DOHH2 (cell line): ENCODE data around the gene PRND.
A peak's percentile ranks its signal among the peaks of the same experiment; 100 is the strongest.

ENCODE experiments used
- H3F3A ChIP-seq: fragments of 200-600 bp; sonication (generic), shearing (Covaris generic); 2 replicates; pipeline ENCODE4 v1.6.0; 2016; ENCODE audit warnings: antibody characterized with exemption, mild to moderate bottlenecking; ENCODE audit not compliant: control insufficient read depth, insufficient read depth
- H3K27ac ChIP-seq: fragments of 200-600 bp; sonication (generic); 2 replicates; pipeline ENCODE4 v1.5.1; 2014; ENCODE audit warnings: low read depth, mild to moderate bottlenecking, low read length, moderate library complexity
- H3K27me3 ChIP-seq: fragments of 200-600 bp; sonication (generic); 2 replicates; pipeline ENCODE4 v1.6.1; 2014; ENCODE audit warnings: mild to moderate bottlenecking, low read length, mixed read lengths; ENCODE audit not compliant: control insufficient read depth
- H3K36me3 ChIP-seq: fragments of 200-600 bp; sonication (generic); 2 replicates; pipeline ENCODE4 v1.6.1; 2014; ENCODE audit warnings: mild to moderate bottlenecking, low read length, moderate library complexity, mixed read lengths; ENCODE audit not compliant: control insufficient read depth
- H3K4me1 ChIP-seq: fragments of 200-600 bp; sonication (generic); 2 replicates; pipeline ENCODE4 v1.6.1; 2014; ENCODE audit warnings: mild to moderate bottlenecking, low read length, mixed read lengths; ENCODE audit not compliant: control insufficient read depth
- H3K4me2 ChIP-seq: fragments of 200-600 bp; sonication (generic); 2 replicates; pipeline ENCODE4 v1.6.0; 2014; ENCODE audit warnings: mild to moderate bottlenecking, low read length, moderate library complexity
- H3K4me3 ChIP-seq: fragments of 200-600 bp; sonication (generic); 2 replicates; pipeline ENCODE4 v1.5.1; 2014; ENCODE audit warnings: mild to moderate bottlenecking, low read length, mixed read lengths
- H3K79me2 ChIP-seq: fragments of 200-600 bp; sonication (generic); 2 replicates; pipeline ENCODE4 v1.6.1; 2014; ENCODE audit warnings: mild to moderate bottlenecking, low read length, mixed read lengths; ENCODE audit not compliant: control insufficient read depth
- H3K9me2 ChIP-seq: fragments of 200-600 bp; sonication (generic); replicated peaks from 2 replicates; pipeline ENCODE4 v1.6.1; 2014; ENCODE audit warnings: mild to moderate bottlenecking, low read length, mixed read lengths; ENCODE audit not compliant: control insufficient read depth
- H3K9me3 ChIP-seq: fragments of 200-600 bp; sonication (generic); 2 replicates; pipeline ENCODE4 v1.6.1; 2014; ENCODE audit warnings: antibody characterized with exemption, low read length, mixed read lengths; ENCODE audit not compliant: control insufficient read depth, insufficient read depth
- H4K20me1 ChIP-seq: fragments of 200-600 bp; sonication (generic); 2 replicates; pipeline ENCODE4 v1.6.0; 2014; ENCODE audit warnings: low read depth, mild to moderate bottlenecking, antibody characterized with exemption, low read length, moderate library complexity; ENCODE audit not compliant: control insufficient read depth, insufficient read depth
- EZH2phosphoT487 ChIP-seq: fragments of 200-600 bp; sonication (generic); IDR thresholded peaks from 2 replicates; pipeline ENCODE4 v1.6.1; 2017; ENCODE audit warnings: borderline replicate concordance, mild to moderate bottlenecking, antibody characterized with exemption, low read length, moderate library complexity, mixed read lengths
- TF ChIP-seq, protein P1 (sequence below): fragments of 200-600 bp; sonication (generic); IDR thresholded peaks from one replicate; pipeline ENCODE4 v1.5.1; 2014; ENCODE audit warnings: antibody characterized with exemption, mild to moderate bottlenecking, low read depth, low read length; ENCODE audit not compliant: poor library complexity, severe bottlenecking

PRND gene

DNA sequence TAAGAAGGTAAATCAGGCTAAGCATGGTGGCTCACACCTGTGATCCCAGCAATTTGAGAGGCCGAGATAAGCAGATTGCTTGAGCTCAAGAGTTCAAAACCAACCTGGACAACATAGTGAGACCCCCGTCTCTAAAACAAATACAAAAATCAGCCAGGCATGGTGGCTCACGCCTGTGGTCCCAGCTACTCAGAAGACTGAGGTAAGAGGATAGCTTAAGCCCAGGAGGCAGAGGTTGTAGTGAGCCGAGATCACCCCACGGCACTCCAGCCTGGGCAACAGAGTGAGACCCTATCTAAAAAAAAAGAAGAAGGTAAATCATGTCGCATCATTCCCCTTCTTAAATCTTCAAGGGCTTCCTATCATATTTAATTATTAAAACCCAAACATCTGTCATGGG, 39.0 kb upstream of the PRND start:
- H3K9me3 ChIP-seq = no peaks in the 10 kb centered on the region
- no peaks in the 10 kb centered on the region for H3K9me2 ChIP-seq
- peaks cover 43% of the 10 kb centered on the region for H3K4me1 ChIP-seq
- 0 out of 2 replicates have a peak, but pooled peaks cover 4% of the 10 kb centered on the region for H3F3A ChIP-seq
- H3K36me3 ChIP-seq = peaks cover 7% of the 10 kb centered on the region
- no peak overlapping the region for H3K4me3 ChIP-seq
- peak overlapping the region; percentile 12; the same call in 1 of the 2 replicates for H3K27ac ChIP-seq
- peak overlapping the region; percentile 39; the same call in 1 of the 2 replicates for H3K4me2 ChIP-seq
- H4K20me1 ChIP-seq = peaks cover 5% of the 10 kb centered on the region
- H3K79me2 ChIP-seq = peaks cover 16% of the 10 kb centered on the region
- H3K27me3 ChIP-seq = peaks cover 3% of the 10 kb centered on the region; the same call in 1 of the 2 replicates
- TF ChIP-seq, protein P1, sequence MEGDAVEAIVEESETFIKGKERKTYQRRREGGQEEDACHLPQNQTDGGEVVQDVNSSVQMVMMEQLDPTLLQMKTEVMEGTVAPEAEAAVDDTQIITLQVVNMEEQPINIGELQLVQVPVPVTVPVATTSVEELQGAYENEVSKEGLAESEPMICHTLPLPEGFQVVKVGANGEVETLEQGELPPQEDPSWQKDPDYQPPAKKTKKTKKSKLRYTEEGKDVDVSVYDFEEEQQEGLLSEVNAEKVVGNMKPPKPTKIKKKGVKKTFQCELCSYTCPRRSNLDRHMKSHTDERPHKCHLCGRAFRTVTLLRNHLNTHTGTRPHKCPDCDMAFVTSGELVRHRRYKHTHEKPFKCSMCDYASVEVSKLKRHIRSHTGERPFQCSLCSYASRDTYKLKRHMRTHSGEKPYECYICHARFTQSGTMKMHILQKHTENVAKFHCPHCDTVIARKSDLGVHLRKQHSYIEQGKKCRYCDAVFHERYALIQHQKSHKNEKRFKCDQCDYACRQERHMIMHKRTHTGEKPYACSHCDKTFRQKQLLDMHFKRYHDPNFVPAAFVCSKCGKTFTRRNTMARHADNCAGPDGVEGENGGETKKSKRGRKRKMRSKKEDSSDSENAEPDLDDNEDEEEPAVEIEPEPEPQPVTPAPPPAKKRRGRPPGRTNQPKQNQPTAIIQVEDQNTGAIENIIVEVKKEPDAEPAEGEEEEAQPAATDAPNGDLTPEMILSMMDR = no peak
- TF ChIP-seq EZH2phosphoT487 = no peak

DNA sequence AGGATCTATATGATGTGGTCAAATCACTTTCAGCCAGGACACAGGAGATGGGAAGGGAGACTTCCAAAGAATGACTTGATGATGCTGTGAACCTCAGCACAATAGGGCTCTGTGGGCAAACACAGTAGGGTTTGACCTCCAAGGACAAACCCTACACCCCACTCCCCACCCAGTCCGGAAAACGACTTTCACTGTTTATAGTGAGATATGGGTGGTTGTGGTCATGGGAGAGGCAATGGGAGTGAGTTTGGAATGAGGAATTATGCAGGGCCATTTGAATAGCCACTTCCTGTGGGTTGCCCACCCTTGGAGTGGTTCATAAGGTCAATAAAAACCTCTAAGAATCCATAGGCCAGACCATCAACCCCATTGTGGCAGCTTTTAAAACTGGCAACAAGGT, 38.4 kb upstream of the PRND start:
- Histone ChIP-seq H3K4me3 (peak overlapping the region; percentile 4; the same call in 1 of the 2 replicates), H3K27me3 (peaks cover 3% of the 10 kb centered on the region; the same call in 1 of the 2 replicates), H3K27ac (peak overlapping the region; percentile 12; the same call in 1 of the 2 replicates), H4K20me1 (peaks cover 5% of the 10 kb centered on the region), H3K79me2 (peaks cover 22% of the 10 kb centered on the region), H3K9me3 (no peaks in the 10 kb centered on the region), H3K4me1 (peaks cover 47% of the 10 kb centered on the region), H3K9me2 (no peaks in the 10 kb centered on the region), H3F3A (0 out of 2 replicates have a peak, but pooled peaks cover 4% of the 10 kb centered on the region), H3K36me3 (peaks cover 9% of the 10 kb centered on the region), H3K4me2 (peak overlapping the region; percentile 39)
- TF ChIP-seq EZH2phosphoT487 = no peak
- TF ChIP-seq, protein P1 = no peak

DNA sequence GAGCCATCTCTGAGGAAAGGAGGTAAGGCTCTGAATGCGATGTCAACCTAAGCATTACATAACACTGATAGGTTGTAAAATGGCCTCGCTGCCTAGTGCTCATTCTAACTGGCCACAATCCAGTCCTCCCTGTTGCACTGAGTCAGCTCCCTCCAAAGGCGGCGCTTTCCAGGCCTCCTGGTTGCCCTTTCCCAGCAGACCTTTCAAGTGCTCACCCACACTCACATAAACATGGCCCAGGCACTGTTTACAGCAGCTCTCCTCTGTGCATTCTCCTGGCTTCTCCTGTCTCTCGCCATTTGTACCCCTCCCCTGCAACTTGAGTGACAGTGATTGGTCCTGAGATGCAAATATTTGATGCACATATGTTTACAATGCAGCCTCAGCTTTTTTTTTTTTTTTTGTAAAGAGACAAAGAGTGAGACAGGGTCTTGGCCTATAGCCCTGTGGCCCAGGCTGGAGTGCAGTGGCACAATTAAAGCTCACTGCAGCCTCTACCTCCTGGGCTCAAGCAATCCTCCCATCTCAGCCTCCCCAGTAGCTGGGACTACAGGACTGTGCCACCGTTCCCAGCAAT, 36.8 kb upstream of the PRND start:
- H3K4me3 ChIP-seq = no peak overlapping the region
- H3K36me3 ChIP-seq = peaks cover 23% of the 10 kb centered on the region
- peaks cover 39% of the 10 kb centered on the region for H3K79me2 ChIP-seq
- no peaks in the 10 kb centered on the region for H3K9me2 ChIP-seq
- H3K4me1 ChIP-seq = peaks cover 50% of the 10 kb centered on the region
- no peaks in the 10 kb centered on the region for H3K9me3 ChIP-seq
- no peak overlapping the region for H3K27ac ChIP-seq
- H3K27me3 ChIP-seq = peaks cover 3% of the 10 kb centered on the region; the same call in 1 of the 2 replicates
- peak overlapping the region; percentile 74; the same call in 1 of the 2 replicates for H3K4me2 ChIP-seq
- TF ChIP-seq, protein P1 = no peak
- no peak for TF ChIP-seq EZH2phosphoT487
- peaks cover 9% of the 10 kb centered on the region for H4K20me1 ChIP-seq
- 0 out of 2 replicates have a peak, but pooled peaks cover 4% of the 10 kb centered on the region for H3F3A ChIP-seq
